NCI-H1092 (cell line): ENCODE data around the gene SNURF.
"Not testable (repeated sequence)": the region's sequence is repeated elsewhere in the genome, so short reads cannot be mapped to it uniquely, and the experiment has no call there.

ENCODE experiments used
- DNase-seq: peaks from one replicate; lab custom pipeline; 2025; lab: John Stamatoyannopoulos, UW

SNURF gene, protein sequence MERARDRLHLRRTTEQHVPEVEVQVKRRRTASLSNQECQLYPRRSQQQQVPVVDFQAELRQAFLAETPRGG

DNA sequence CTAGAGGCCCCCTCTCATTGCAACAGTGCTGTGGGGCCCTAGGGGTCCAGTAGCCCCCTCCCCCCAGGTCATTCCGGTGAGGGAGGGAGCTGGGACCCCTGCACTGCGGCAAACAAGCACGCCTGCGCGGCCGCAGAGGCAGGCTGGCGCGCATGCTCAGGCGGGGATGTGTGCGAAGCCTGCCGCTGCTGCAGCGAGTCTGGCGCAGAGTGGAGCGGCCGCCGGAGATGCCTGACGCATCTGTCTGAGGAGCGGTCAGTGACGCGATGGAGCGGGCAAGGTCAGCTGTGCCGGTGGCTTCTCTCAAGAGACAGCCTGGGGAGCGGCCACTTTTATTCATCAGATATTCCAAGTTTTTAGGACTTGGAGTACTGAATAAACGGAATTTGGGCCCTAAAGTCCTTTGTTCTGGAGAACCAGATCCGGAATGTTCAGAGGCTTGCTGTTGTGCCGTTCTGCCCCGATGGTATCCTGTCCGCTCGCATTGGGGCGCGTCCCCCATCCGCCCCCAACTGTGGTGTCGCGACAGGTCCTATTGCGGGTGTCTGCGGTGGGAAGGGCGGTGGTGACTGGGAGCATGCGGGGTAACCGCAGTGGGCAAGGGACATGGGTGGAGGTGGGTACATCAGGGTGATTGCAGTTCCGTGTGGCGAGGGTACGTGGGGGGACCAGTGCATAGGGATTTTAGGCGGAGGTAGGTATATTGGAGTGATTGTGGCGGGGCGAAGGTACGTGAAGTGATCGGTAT lies at the start of gene SNURF, which contains the start of gene SNRPN:
SNURF (plus strand) TSS at position 205 of the 748 bp plus-strand sequence; CDS start at position 267, 62 bp downstream.
SNRPN (plus strand) TSS at position 205 of the 748 bp plus-strand sequence. CDS start 19,467 bp downstream, outside the sequence.
- no peak for DNase-seq

- DNase-seq = no peak
Measured at GRCh38 chr15:24916305-24917009, 38.3 kb upstream of the SNURF start.

GRCh38 chr15:24917431-24917830 lies 37.4 kb upstream of the SNURF start:
- no peak for DNase-seq

DNA sequence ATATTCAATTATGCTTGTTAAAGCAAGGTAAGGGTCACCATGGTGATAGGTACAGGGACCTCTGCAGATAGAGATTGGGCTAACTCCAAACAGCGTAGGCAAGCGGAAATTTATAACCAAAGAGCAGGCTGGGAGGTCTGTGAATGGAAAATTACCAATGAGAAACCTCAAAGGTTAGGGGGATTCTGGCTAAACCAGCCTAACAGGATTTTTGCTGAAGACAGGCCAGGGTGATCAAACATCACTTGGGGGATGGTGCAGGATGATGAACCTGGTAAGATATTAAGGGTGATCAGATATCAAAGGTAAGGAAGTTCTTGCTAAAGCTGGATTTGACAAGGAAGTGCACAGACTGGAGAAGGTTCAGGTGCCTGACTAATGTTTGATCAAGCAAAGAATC lies 35.3 kb upstream of the SNURF start:
- no peak for DNase-seq

- DNase-seq = not testable (repeated sequence)
Measured at GRCh38 chr15:24922781-24923180, 32.0 kb upstream of the SNURF start.

DNA sequence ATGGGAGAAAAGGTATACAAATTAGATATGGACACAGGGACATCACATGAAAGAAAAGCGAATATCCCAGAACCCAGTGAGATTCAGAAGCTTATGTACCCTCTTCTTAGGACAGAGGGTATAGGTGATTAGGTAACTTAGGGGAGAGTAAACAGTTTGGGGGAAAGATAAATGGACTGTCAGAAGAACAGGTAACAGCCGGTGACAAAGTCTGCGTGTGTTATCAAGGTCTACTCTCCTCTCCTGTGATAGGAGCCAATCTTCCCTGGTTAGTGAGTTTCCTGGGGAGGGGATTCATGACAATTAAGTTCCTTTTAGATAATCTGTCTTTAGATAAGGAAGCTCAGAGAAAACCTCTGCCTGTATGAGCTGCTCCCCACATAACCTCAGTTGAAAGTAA lies 30.6 kb upstream of the SNURF start:
- DNase-seq = no peak

- no peak for DNase-seq
Measured at GRCh38 chr15:24924621-24925020, 30.2 kb upstream of the SNURF start.

DNA sequence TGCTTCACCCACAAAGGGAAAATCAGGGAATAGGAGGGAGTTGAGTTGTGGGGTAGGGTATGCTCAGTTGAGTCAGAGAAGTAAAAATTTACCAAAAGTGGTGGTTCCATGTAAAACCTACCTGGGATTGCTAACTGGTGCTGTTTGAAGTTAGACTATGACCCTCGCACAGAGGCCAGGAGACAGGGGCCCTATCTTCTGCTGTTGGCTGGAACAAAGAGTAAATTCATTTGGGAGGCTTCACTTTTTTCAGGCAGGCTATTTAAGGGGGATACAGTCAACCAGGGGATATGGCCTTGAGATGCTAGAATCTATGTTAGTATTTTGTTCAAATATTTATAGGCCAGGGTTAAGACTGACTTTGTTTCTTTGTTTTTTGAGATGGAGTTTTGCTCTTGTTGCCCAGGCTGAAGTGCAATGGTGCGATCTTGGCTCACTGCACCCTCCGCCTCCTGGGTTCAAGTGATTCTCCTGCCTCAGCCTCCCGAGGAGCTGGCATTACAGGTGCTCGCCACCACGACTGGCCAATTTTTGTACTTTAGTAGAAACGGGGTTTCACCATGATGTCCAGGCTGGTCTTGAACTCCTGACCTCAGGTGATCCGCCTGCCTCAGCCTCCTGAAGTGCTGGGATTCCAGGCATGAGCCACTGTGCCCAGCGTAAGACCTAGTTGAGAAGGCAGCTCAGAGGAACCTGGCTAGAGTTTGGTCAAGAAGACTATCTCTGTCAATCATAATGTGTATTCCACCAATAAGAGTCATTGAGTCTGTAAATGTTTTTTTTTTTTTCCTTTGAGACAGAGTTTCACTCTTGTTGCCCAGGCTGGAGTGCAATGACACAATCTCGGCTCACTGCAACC lies 22.7 kb upstream of the SNURF start:
- DNase-seq = not testable (repeated sequence)

- no peak for DNase-seq
Measured at GRCh38 chr15:24933716-24934115, 21.1 kb upstream of the SNURF start.

DNA sequence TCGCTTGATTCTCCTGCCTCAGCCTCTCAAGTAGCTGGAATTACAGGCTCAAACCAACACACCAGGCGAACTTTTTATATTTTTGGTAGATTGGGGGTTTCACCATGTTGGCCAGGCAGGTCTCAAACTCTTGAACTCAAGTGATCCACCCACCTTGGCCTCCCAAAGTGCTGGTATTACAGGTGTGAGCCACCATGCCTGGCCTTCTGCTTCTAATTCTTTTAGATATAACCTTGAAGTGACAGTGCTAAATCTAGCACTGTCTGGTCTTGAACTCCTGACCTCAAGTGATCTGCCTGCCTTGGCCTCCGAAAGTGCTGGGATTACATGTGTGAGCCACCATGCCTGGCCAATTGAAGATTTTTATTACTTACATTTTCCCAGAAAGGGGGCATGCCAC lies 16.6 kb upstream of the SNURF start:
- DNase-seq = not testable (repeated sequence)

DNA sequence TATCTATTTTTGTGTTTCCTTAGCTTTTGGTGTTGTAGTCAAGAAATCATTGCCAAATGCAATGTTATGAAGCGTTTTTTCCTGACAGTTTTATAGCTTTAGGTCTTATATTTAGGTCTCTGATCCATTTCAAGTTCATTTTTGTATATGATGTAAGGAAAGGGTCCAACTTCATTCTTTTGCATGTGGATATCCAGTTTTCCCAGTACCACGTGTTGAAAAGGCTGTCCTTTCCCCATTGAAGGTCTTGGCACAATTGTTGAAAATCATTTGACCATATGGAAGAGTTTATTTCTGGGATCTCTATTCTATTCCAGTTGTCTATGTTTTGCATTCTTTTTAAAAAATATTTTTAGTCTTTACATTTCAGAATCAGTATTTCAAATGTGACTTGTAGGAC lies 14.6 kb upstream of the SNURF start:
- no peak for DNase-seq

DNA sequence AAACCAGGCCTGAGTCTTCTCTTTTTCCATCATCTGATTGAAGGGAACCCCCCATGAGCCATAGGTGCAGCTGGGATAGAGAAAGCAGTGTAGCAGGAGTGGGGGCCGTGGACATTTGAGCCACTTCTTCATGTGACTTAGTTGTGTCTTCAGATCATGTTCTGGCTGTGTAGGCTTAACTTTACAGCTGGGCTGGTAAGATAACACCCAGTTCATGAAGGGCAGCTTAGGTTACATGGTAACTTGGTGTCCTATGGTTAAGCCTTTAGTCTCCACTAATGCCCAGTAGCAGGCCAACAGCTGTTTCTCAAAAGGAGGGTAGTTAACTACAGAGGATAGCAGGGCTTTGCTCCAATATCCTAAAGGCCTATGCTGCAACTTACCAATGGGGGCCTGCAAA lies 11.4 kb upstream of the SNURF start:
- no peak for DNase-seq

DNA sequence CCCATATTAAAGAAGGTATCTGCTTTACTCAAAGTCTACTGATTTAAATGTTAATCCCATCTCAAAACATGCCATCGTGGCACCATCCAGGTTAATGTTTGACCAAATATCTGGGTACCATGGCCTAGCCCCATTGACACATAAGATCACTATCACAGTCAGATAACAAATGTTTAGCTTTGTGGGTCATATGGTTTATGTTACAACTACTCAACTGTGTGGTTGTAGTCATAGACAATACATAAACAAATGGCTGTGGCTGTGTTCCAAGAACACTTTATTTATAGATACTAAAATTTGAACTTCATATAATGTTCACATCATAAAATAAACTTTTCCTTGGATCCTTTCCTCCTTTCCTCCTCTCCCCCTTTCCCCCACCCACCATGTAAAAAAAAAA lies 9.8 kb upstream of the SNURF start:
- no peak for DNase-seq

DNA sequence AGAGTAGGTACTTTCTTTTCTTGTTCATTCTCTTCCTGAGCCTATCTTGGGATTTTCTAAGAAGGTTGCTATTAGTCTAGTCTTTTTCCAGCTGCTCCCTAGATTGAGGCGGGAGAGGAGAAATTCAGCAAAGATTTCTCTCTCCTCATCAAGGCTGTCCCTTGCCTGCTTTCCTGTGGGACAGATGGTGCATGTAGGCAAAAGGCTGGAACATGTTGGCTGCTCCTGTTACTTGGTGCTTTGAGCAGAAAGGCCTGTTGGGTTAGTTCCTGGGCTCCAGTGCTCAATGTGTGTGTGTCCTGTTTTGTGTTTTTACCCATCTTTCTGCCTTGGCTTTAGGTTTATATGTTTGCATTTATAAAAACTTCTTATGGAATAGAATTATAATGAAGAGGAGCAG lies 9.1 kb upstream of the SNURF start:
- no peak for DNase-seq

- DNase-seq = no peak
Measured at GRCh38 chr15:24948495-24948894, 6.3 kb upstream of the SNURF start.

DNA sequence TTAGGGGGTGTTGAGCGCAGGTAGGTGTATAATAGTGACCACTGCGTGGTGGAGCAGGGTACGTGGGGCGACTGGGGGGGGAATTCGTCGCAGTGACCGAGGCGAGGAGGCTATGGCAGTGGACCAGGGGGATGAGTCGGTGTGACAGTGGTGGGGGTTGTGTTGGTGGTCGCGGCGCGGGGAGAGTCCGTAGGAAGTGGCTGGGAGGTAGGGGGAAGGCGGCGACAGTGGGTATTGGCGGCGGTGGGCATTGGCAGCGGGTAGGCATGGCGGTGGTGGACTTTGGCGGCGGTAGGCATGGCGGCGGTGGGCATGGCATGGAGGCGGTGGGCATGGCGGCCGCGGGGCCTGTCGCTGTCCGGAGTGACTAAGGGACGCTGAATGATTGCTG lies 739 bp downstream of the SNURF start:
- no peak for DNase-seq

GRCh38 chr15:24956111-24956838 lies 1.5 kb downstream of the SNURF start:
- DNase-seq = no peak

- no peak for DNase-seq
Measured at GRCh38 chr15:24957691-24958090, 2.9 kb downstream of the SNURF start.

GRCh38 chr15:24961967-24962366 lies 7.2 kb downstream of the SNURF start:
- no peak for DNase-seq

DNA sequence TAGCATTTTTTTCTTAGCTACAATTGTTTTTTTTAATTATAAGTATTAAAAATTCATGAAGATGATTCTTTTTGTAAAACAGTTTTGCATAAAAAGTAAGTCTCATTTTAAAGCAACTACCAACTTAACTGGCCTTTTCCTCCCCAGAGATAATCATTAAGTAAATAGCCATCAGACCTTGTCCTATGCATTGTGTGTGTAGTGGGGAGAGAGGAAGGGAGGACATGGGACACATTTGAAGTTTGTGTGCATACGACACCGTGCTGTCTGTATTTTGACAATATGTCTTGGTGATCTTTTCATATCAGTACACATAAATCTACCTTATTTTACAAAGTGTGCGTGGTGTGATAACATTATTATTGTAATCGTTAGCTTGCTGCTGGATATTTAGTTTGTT lies 8.1 kb downstream of the SNURF start:
- no peak for DNase-seq

DNA sequence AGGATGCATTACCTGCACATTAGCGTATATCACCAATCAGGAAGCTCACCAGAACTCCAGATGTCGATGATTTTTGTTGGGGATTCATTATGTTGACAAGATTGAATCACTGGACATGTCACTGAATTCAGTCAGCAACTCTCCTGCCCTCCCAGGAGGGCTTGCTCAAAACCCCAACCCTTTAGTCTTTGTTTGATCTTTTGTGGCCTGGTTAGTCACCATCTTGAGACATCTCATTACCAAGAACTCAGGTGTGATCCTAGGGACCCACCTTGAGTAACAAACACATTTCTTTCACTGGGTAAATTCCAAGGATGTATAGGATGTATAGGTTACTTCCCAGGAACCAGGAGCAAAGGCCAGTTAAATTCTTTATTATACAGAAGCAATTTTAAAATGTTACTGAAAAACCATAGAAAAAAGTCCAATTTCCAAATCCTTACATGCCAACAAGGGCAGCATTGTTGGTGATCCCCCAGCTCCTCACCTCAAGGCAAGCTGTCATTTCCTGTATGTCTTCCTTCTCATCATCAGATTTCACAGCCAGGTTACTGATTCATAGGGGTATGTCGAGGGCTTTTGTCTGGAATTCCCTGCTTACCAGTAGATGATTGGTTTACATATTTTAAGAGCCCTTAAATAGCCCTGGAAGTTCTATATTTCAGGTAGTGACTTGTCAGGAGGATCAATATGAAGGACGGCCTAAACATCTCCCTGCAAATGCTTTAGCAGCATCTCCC lies 11.7 kb downstream of the SNURF start:
- no peak for DNase-seq
